Measurements from ENCODE around the gene USP49. TPM values are rescaled to one million over a fixed set of nuclear protein-coding genes. Genes with fewer than 3 reads are reported as not detected.

USP49 gene
- total and polyA plus RNA-seq, 2 of the 13 experiments (the other 11 are each of a cell fraction or from before 2014, with no cell fraction given): 2.9 to 4.3 TPM

DNA sequence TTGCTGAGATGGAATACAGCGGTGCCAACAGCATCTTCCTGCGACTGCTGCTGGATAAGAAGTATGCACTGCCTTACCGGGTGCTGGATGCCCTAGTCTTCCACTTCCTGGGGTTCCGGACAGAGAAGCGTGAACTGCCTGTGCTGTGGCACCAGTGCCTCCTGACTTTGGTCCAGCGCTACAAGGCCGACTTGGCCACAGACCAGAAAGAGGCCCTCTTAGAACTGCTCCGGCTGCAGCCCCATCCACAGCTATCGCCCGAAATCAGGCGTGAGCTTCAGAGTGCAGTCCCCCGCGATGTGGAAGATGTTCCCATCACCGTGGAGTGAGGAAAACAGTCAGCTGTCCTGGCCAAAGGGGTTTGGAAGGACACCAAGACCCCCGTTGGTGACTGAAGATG is 37.2 kb upstream of the USP49 start:
- BruUV-seq (replicated peaks): TSS peak; percentile 15
- Histone ChIP-seq H3K36me3 (replicated peaks in 1 of 2; ENCODE audit: control insufficient read depth in 1 of 2, insufficient read depth in 2 of 2, low read length in 2 of 2) (peaks cover 56 to 74% of the 10 kb centered on the region in 2 experiments), H2AFZ (ENCODE audit: low read length) (no peak overlapping the region), H3K9ac (ENCODE audit: insufficient read depth, low read depth, low read length) (no peak overlapping the region), H3K9me3 (ENCODE audit: low read length) (no peaks in the 10 kb centered on the region), H3K27ac (ENCODE audit: extremely low read length, insufficient read depth, low read length) (no peak overlapping the region), H3K79me2 (ENCODE audit: insufficient read depth, low read length) (peaks cover 3% of the 10 kb centered on the region), H3K4me3 (replicated peaks in 1 of 3; ENCODE audit: insufficient read depth in 1 of 3, low read depth in 2 of 3, low read length in 3 of 3) (no peak overlapping the region), H3K27me3 (ENCODE audit: control insufficient read depth in 1 of 2, insufficient read depth in 2 of 2, low read length in 2 of 2) (no peaks in the 10 kb centered on the region), H4K20me1 (ENCODE audit: insufficient read depth, low read length) (peaks cover 7% of the 10 kb centered on the region; the same call in 1 of the 2 replicates), H3K4me1 (ENCODE audit: insufficient read depth, low read length) (peaks cover 11% of the 10 kb centered on the region), H3K4me2 (ENCODE audit: low read depth, low read length) (no peak overlapping the region)
- in situ Hi-C loops (cut with HindIII; ENCODE audit: extremely low pct_ligation_motif_present, low pct_unique_long_range_greater_than_20kb) (no loop called here), intact Hi-C loops (cut with micrococcal nuclease; ENCODE audit: unreplicated experiment) (no loop called here)
- FAIRE-seq (no peak), ATAC-seq (no peak), DNase-seq (ENCODE audit: low spot score) (no peak)
- ChIA-PET POLR2A (interaction anchor here (1.2 to 7.4 kb wide), 2 partner anchors 10 to 11 kb away, joined by 5 to 45 read pairs; partner anchors contain the start of genes BYSL, CCND3 and MED20), CTCF (ENCODE audit: low intra/inter-chr PET ratio, low total read pairs) (no interaction called here)
- TF ChIP-seq RBFOX2 (IDR thresholded peaks at IDR 0.05; ENCODE audit: low read depth, low read length) (peak; percentile 47; the same call in 1 of the 2 replicates), ZNF18 (CRISPR knock-in tag; IDR thresholded peaks at IDR 0.05; ENCODE audit: insufficient replicate concordance) (no peak), ZBTB40 (IDR thresholded peaks at IDR 0.05) (no peak), ZBTB40 (CRISPR knock-in tag; IDR thresholded peaks at IDR 0.05) (no peak), AGO2 (optimal IDR thresholded peaks at IDR 0.05; ENCODE audit: low read depth, low read length) (peak; percentile 64)
- 96% methylated on average over 15 of the region's 15 CpGs for WGBS (ENCODE audit: low lambda C conversion rate)
